Right renal cortex interstitium (tissue), 3 donors: ENCODE data around the gene ACTC1. TPM values are rescaled to one million over a fixed set of nuclear protein-coding genes. Genes with fewer than 3 reads are reported as not detected.

ENCODE experiments used
- DNase-seq, 3 donors: peaks; one replicate each; pipeline ENCODE4 v3.0.0-alpha.2; 2013; ENCODE audit warnings: low read depth in 3 of 3, low spot score in 2 of 3
- polyA plus RNA-seq, 3 donors: library from polyadenylated mRNA; unstranded; fragments of 120-200 nt; gene quantifications; one replicate each; pipeline ENCODE4 v1.2.1, GENCODE V29; 2013; ENCODE audit not compliant: insufficient read length in 3 of 3

The ACTC1 gene
- polyA plus RNA-seq, 3 donors, result 1.0 to 9.6 (median 4.1) TPM

- DNase-seq, result no peak
Measured at GRCh38 chr15:34768530-34768929, 26.8 kb downstream of the ACTC1 start.

DNA sequence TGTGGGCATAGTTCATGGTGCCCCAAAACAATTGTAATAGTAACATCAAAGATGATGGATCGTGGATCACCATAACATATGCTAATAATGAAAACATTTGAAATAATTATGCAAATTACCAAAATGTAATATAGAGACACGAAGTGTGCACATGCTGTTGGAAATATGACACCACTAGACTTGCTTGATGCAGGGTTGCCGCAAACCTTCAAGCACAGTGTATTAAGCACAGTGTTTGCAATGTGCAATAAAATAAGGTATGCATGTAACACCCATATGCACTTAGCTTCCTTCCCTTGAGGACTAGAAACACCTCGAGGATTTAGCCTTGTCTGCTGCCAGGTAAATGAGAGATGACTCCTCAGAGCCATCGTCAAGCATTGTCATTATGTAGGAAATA lies 29.6 kb downstream of the ACTC1 start:
- DNase-seq, result no peak

GRCh38 chr15:34760909-34761308 lies 34.4 kb downstream of the ACTC1 start:
- DNase-seq, result no peak

GRCh38 chr15:34759992-34760391 lies 35.4 kb downstream of the ACTC1 start:
- no peak for DNase-seq

DNA sequence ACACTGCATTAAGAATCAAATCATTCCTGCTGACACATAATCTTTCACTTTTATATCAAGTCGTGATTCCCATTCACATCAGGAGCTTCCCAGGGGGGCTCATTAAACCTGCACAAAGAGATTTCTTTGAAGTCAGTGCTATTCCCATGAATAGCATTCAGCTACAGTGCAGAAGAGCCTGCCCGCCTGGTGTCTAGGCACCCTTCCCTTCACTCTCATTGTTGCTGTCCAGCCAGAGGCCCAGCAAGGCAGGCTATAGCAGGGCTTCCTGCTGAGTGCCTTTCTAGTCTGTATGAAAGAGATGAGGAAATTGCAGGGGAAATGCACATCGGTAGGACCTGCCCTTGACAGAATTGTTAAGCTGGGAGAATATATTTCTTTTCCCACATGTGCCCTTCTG lies 36.0 kb downstream of the ACTC1 start:
- no peak for DNase-seq

- no peak for DNase-seq
Measured at GRCh38 chr15:34757262-34757661, 38.1 kb downstream of the ACTC1 start.

- no peak for DNase-seq
Measured at GRCh38 chr15:34755419-34755773, 40.0 kb downstream of the ACTC1 start.

GRCh38 chr15:34754674-34755418 lies 40.5 kb downstream of the ACTC1 start, which contains the start of gene GJD2:
Gene GJD2, minus strand, starts transcription at chr15:34754998. Its CDS starts 510 bp downstream, at chr15:34754488.
- peak in 1 of 3 donors; percentile 10 for DNase-seq

GRCh38 chr15:34754171-34754601 lies 41.2 kb downstream of the ACTC1 start:
- DNase-seq, result no peak

DNA sequence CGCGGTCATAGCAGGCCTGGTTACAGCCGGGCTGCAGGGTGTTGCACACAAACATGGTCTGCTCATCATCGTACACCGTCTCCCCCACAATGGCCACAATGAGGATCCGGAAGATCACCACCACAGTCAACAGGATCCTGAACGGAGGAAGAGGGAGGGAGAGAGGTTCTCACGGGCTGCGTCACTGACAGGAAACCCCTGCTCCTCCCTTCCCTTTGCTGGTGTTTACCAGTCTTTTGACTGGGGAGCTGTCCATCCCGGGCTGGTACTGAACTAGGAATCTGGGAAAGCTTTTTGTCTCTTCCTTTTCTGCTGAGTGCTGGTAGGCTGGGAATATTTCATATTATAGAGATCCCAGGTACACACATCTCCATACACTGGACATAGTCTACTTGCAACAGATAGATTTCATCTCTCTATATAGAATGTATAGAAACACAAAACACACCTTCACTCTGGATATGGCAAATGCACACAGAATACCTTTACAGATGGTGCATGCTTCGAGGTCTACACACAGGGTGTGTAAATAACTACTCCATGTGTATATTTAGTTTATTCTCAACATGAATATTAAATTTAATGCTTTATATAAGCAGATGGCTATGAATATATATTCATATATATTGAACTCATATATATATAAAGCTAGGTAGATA lies 42.0 kb downstream of the ACTC1 start:
- DNase-seq, result peak; percentile 40 to 67 (median 55)

- no peak for DNase-seq
Measured at GRCh38 chr15:34749691-34750090, 45.7 kb downstream of the ACTC1 start.

Other genes with a start within 250 kb of the ACTC1 start
- gene GOLGA8B, start 211.9 kb downstream of the ACTC1 start, polyA plus RNA-seq, result 10 to 100 TPM; 59.4 to 80.1 (median 60.2) TPM
- gene GJD2, start 40.6 kb downstream of the ACTC1 start, polyA plus RNA-seq, result not detected
- 10 to 100 TPM; 44.2 to 47.4 (median 44.6) TPM for gene AQR, start 174.2 kb upstream of the ACTC1 start, polyA plus RNA-seq
- 10 to 100 TPM; 68.7 to 71.8 (median 69.0) TPM for gene ZNF770, start 192.7 kb upstream of the ACTC1 start, polyA plus RNA-seq